H9 (cell line): Measurements from ENCODE around the gene DISC1. TPM values are rescaled to one million over a fixed set of nuclear protein-coding genes. Genes with fewer than 3 reads are reported as not detected.

Source experiments
- DNase-seq: peaks from one replicate; pipeline ENCODE4 v3.0.0-alpha.2; 2017
- H2AFZ ChIP-seq: one replicate; pipeline ENCODE4 v1.6.1; 2013; ENCODE audit warnings: mild to moderate bottlenecking, low read length, control low read depth, moderate library complexity
- H2AK5ac ChIP-seq: 2 replicates; pipeline ENCODE4 v1.6.1; 2013; ENCODE audit warnings: low read length, control low read depth, mixed read lengths; ENCODE audit not compliant: insufficient read length
- H2BK120ac ChIP-seq: one replicate; pipeline ENCODE4 v1.6.1; 2013; ENCODE audit warnings: low read depth, mild to moderate bottlenecking, low read length, control low read depth, inconsistent platforms; ENCODE audit not compliant: poor library complexity, severe bottlenecking
- H2BK12ac ChIP-seq: 2 replicates; pipeline ENCODE4 v1.6.1; 2013; ENCODE audit warnings: low read length, control low read depth, mixed read lengths, low read depth; ENCODE audit not compliant: insufficient read length
- H2BK15ac ChIP-seq: 2 replicates; pipeline ENCODE4 v1.6.1; 2013; ENCODE audit warnings: low read depth, low read length, control low read depth
- H2BK20ac ChIP-seq: one replicate; pipeline ENCODE4 v1.6.1; 2013; ENCODE audit warnings: low read depth, mild to moderate bottlenecking, low read length, control low read depth, inconsistent platforms; ENCODE audit not compliant: poor library complexity, severe bottlenecking
- H2BK5ac ChIP-seq: 2 replicates; pipeline ENCODE4 v1.6.1; 2013; ENCODE audit warnings: low read length, control low read depth, mixed read lengths; ENCODE audit not compliant: insufficient read length
- H3K14ac ChIP-seq: 2 replicates; pipeline ENCODE4 v1.6.1; 2013; ENCODE audit warnings: low read length, control low read depth; ENCODE audit not compliant: insufficient read depth
- H3K18ac ChIP-seq: 2 replicates; pipeline ENCODE4 v1.6.1; 2013; ENCODE audit warnings: low read depth, mild to moderate bottlenecking, mixed read lengths, low read length, control low read depth; ENCODE audit not compliant: insufficient read length
- H3K23ac ChIP-seq: 2 replicates; pipeline ENCODE4 v1.6.1; 2013; ENCODE audit warnings: low read length, control low read depth, mixed read lengths, low read depth; ENCODE audit not compliant: insufficient read length
- H3K23me2 ChIP-seq: 2 replicates; pipeline ENCODE4 v1.6.1; 2013; ENCODE audit warnings: low read depth, mild to moderate bottlenecking, mixed read lengths, low read length, control low read depth; ENCODE audit not compliant: insufficient read length, poor library complexity, severe bottlenecking
- H3K27ac ChIP-seq: 2 replicates; pipeline ENCODE4 v1.5.1; 2013; ENCODE audit warnings: low read length, control low read depth, mixed read lengths, low read depth; ENCODE audit not compliant: insufficient read length
- H3K27me3 ChIP-seq: 2 replicates; pipeline ENCODE4 v1.6.1; 2013; ENCODE audit warnings: low read length, control low read depth, inconsistent platforms; ENCODE audit not compliant: insufficient read depth
- H3K4ac ChIP-seq: 2 replicates; pipeline ENCODE4 v1.6.1; 2013; ENCODE audit warnings: low read depth, mild to moderate bottlenecking, control low read depth, inconsistent platforms, low read length, moderate library complexity
- H3K4me1 ChIP-seq: 2 replicates; pipeline ENCODE4 v1.6.1; 2013; ENCODE audit warnings: low read length, control low read depth, inconsistent platforms; ENCODE audit not compliant: insufficient read depth
- H3K4me2 ChIP-seq: 2 replicates; pipeline ENCODE4 v1.6.1; 2013; ENCODE audit warnings: low read length, control low read depth, mixed read lengths; ENCODE audit not compliant: insufficient read length, insufficient read depth
- H3K56ac ChIP-seq: 2 replicates; pipeline ENCODE4 v1.6.1; 2013; ENCODE audit warnings: low read depth, mild to moderate bottlenecking, mixed read lengths, low read length, control low read depth; ENCODE audit not compliant: insufficient read length
- H3K79me1 ChIP-seq: 2 replicates; pipeline ENCODE4 v1.6.1; 2013; ENCODE audit warnings: low read depth, mild to moderate bottlenecking, moderate library complexity, low read length, control low read depth, inconsistent platforms; ENCODE audit not compliant: insufficient read depth, poor library complexity, severe bottlenecking
- H3K79me2 ChIP-seq: 2 replicates; pipeline ENCODE4 v1.6.1; 2013; ENCODE audit warnings: low read length, control low read depth, inconsistent platforms; ENCODE audit not compliant: insufficient read depth
- H3K9ac ChIP-seq: 2 replicates; pipeline ENCODE4 v1.6.1; 2013; ENCODE audit warnings: low read length, control low read depth, mixed read lengths; ENCODE audit not compliant: insufficient read length; ENCODE audit errors: extremely low read depth
- H3K9me3 ChIP-seq: one replicate; pipeline ENCODE4 v1.6.1; 2013; ENCODE audit warnings: low read depth, low read length, inconsistent platforms; ENCODE audit not compliant: control insufficient read depth
- H3T11ph ChIP-seq: one replicate; pipeline ENCODE4 v1.6.1; 2013; ENCODE audit warnings: mild to moderate bottlenecking, low read length, control low read depth, inconsistent platforms
- H4K20me1 ChIP-seq: one replicate; pipeline ENCODE4 v1.6.1; 2013; ENCODE audit not compliant: control insufficient read depth, insufficient read length, insufficient read depth
- H4K5ac ChIP-seq: 2 replicates; pipeline ENCODE4 v1.6.1; 2013; ENCODE audit warnings: low read depth, mild to moderate bottlenecking, mixed read lengths, low read length, control low read depth; ENCODE audit not compliant: insufficient read length
- H4K8ac ChIP-seq: replicated peaks from 2 replicates; pipeline ENCODE4 v1.6.1; 2013; ENCODE audit warnings: low read length, control low read depth, mixed read lengths, low read depth; ENCODE audit not compliant: insufficient read length
- H4K91ac ChIP-seq: 2 replicates; pipeline ENCODE4 v1.6.1; 2013; ENCODE audit warnings: low read depth, mild to moderate bottlenecking, moderate library complexity, mixed read lengths, low read length, control low read depth; ENCODE audit not compliant: insufficient read length
- H3K27ac Mint-ChIP-seq, 3 experiments: 2 replicates in 2 of 3; 3 replicates in 1 of 3; pipeline ENCODE4 v1.8.0; 2020 to 2021; ENCODE audit warnings: mixed read lengths in 3 of 3, mild to moderate bottlenecking in 1 of 3, moderate library complexity in 1 of 3
- H3K27me3 Mint-ChIP-seq: 2 replicates; pipeline ENCODE4 v1.8.0; 2021; ENCODE audit warnings: low read depth, mild to moderate bottlenecking, moderate library complexity, mixed read lengths
- H3K36me3 Mint-ChIP-seq, 3 experiments: 2 replicates in 2 of 3; 3 replicates in 1 of 3; pipeline ENCODE4 v1.8.0; 2020 to 2021; ENCODE audit warnings: low read depth in 3 of 3, mixed read lengths in 3 of 3; ENCODE audit not compliant: insufficient read depth in 1 of 3
- H3K4me1 Mint-ChIP-seq, 2 experiments: 2 replicates each; pipeline ENCODE4 v1.8.0; 2020; ENCODE audit warnings: mixed read lengths in 2 of 2
- H3K4me3 Mint-ChIP-seq, 2 experiments: 2 replicates in 1 of 2; 3 replicates in 1 of 2; pipeline ENCODE4 v1.8.0; 2020 to 2021; ENCODE audit warnings: mild to moderate bottlenecking in 2 of 2, mixed read lengths in 2 of 2, moderate library complexity in 1 of 2
- H3K9me3 Mint-ChIP-seq, 2 experiments: 2 replicates in 1 of 2; 3 replicates in 1 of 2; pipeline ENCODE4 v1.8.0; 2020; ENCODE audit warnings: mild to moderate bottlenecking in 2 of 2, mixed read lengths in 2 of 2, moderate library complexity in 1 of 2
- CTCF ChIP-seq: fragments of 200-600 bp; sonication (generic); conservative IDR thresholded peaks from 3 replicates; pipeline ENCODE4 v1.8.0; 2021; ENCODE audit warnings: antibody characterized with exemption, mild to moderate bottlenecking
- WGBS: extraction: QIAGEN DNeasy Blood & Tissue Kit; methylation state at CpG from one replicate; pipeline ENCODE4 v1.1.7; 2013; ENCODE audit warnings: missing lambda C conversion rate, low lambda C conversion rate, mixed read lengths; ENCODE audit not compliant: insufficient read length; ENCODE audit errors: extremely low coverage; 5-methylcytosine and 5-hydroxymethylcytosine counted together
- total RNA-seq: library from RNA; stranded (reverse); gene quantifications from 2 replicates; pipeline ENCODE4 v1.2.1, GENCODE V29; 2021

DISC1 gene
- total RNA-seq, 1 experiment from 2014 or later = 2.5 TPM

- no peak overlapping the region for H3K27ac ChIP-seq
- no peak overlapping the region for H4K91ac ChIP-seq
- no peaks in the 10 kb centered on the region for H3K27me3 ChIP-seq
- no peak overlapping the region for H3K23ac ChIP-seq
- H4K8ac ChIP-seq = no peak overlapping the region
- WGBS = no CpG with 5 or more reads among the region's 6 CpGs
- H3T11ph ChIP-seq = no peak overlapping the region
- H2BK12ac ChIP-seq = no peak overlapping the region
- H3K9me3 Mint-ChIP-seq = no peaks in the 10 kb centered on the region
- no peak overlapping the region for H3K27ac Mint-ChIP-seq
- H4K5ac ChIP-seq = no peak overlapping the region
- no peak overlapping the region for H3K4me2 ChIP-seq
- no peak overlapping the region for H2AFZ ChIP-seq
- H2BK120ac ChIP-seq = no peak overlapping the region
- TF ChIP-seq CTCF = no peak
- no peak overlapping the region for H3K4ac ChIP-seq
- H3K14ac ChIP-seq = no peak overlapping the region
- H3K9me3 ChIP-seq = no peaks in the 10 kb centered on the region
- no peak overlapping the region for H2BK15ac ChIP-seq
- H3K79me1 ChIP-seq = no peaks in the 10 kb centered on the region
- H3K4me1 Mint-ChIP-seq = peaks cover 4 to 5% of the 10 kb centered on the region in 2 experiments
- no peak overlapping the region for H2BK20ac ChIP-seq
- H3K56ac ChIP-seq = no peak overlapping the region
- H3K79me2 ChIP-seq = no peaks in the 10 kb centered on the region
- H3K4me1 ChIP-seq = no peaks in the 10 kb centered on the region
- H3K27me3 Mint-ChIP-seq = peaks cover 6% of the 10 kb centered on the region
- no peak overlapping the region for H2AK5ac ChIP-seq
- H3K23me2 ChIP-seq = no peaks in the 10 kb centered on the region
- H3K36me3 Mint-ChIP-seq = 0 out of 7 replicates have a peak, but pooled peaks cover 0 to 2% (median 0%) of the 10 kb centered on the region in 3 experiments
- no peak for DNase-seq
- H3K9ac ChIP-seq = no peak overlapping the region
- no peak overlapping the region for H2BK5ac ChIP-seq
- H3K4me3 Mint-ChIP-seq = no peak overlapping the region
- H4K20me1 ChIP-seq = no peaks in the 10 kb centered on the region
- no peak overlapping the region for H3K18ac ChIP-seq
Measured at GRCh38 chr1:231887866-231888265, 261.3 kb downstream of the DISC1 start.
